SK-N-SH (cell line): ENCODE results near the gene WDR91. TPM values are rescaled to one million over a fixed set of nuclear protein-coding genes. Genes with fewer than 3 reads are reported as not detected.

Source experiments
- CTCF ChIA-PET: fragments of 300-600, 350-600 bp; formaldehyde crosslinking; extraction: SDS; loops from one replicate; lab custom pipeline; 2021; lab: Yijun Ruan, JAX
- POLR2A ChIA-PET: fragments of 350-600 bp; sonication (Branson Sonifier 250); formaldehyde crosslinking; extraction: SDS; loops from one replicate; lab custom pipeline; 2020; ENCODE audit warnings: antibody characterized with exemption, inconsistent platforms; lab: Yijun Ruan, JAX
- DNase-seq: peaks from one replicate; pipeline ENCODE4 v3.0.0; 2012
- H2AFZ ChIP-seq: fragments of 200-600 bp; sonication (generic); 2 replicates; pipeline ENCODE4 v1.8.1; 2016; ENCODE audit warnings: antibody characterized with exemption, mild to moderate bottlenecking, low read depth
- H3F3A ChIP-seq: fragments of 200-600 bp; sonication (generic); replicated peaks from 2 replicates; pipeline ENCODE3; 2016; ENCODE audit warnings: antibody characterized with exemption, mild to moderate bottlenecking; ENCODE audit not compliant: insufficient read depth
- H3K27ac ChIP-seq, 2 experiments: fragments of 200-500 bp in 1 of 2; fragments of 200-600 bp in 1 of 2; sonication (Bioruptor generic) in 1 of 2; sonication (generic), shearing (Covaris generic) in 1 of 2; 2 replicates each; pipeline versions ENCODE4 v1.5.1 to v1.6.1; 2014 to 2016; ENCODE audit warnings: low read depth in 2 of 2, inconsistent platforms in 1 of 2, low read length in 1 of 2, mild to moderate bottlenecking in 1 of 2, mixed read lengths in 1 of 2
- H3K27me3 ChIP-seq: fragments of 200-600 bp; sonication (generic), shearing (Covaris generic); 2 replicates; pipeline ENCODE4 v1.6.1; 2016; ENCODE audit warnings: mixed run types; ENCODE audit not compliant: insufficient read depth
- H3K36me3 ChIP-seq, 2 experiments: fragments of 200-500 bp in 1 of 2; fragments of 200-600 bp in 1 of 2; sonication (Bioruptor generic) in 1 of 2; sonication (generic) in 1 of 2; replicated peaks in 1 of 2; 2 replicates each; pipeline versions ENCODE3 to v1.5.1; 2014 to 2016; ENCODE audit warnings: low read length in 1 of 2, mild to moderate bottlenecking in 1 of 2; ENCODE audit not compliant: insufficient read depth in 2 of 2, control insufficient read depth in 1 of 2
- H3K4me1 ChIP-seq, 2 experiments: fragments of 200-500 bp in 1 of 2; fragments of 200-600 bp in 1 of 2; sonication (Bioruptor generic) in 1 of 2; sonication (generic), shearing (Covaris generic) in 1 of 2; 2 replicates each; pipeline versions ENCODE4 v1.5.1 to v1.6.1; 2014 to 2016; ENCODE audit warnings: low read depth in 1 of 2, low read length in 1 of 2, mixed run types in 1 of 2; ENCODE audit not compliant: insufficient read depth in 2 of 2, control insufficient read depth in 1 of 2
- H3K4me2 ChIP-seq: fragments of 200-600 bp; sonication (generic), shearing (Covaris generic); 2 replicates; pipeline ENCODE4 v1.6.1; 2017; ENCODE audit warnings: mixed run types
- H3K4me3 ChIP-seq, 2 experiments: fragments of 200-500 bp in 1 of 2; fragments of 200-600 bp in 1 of 2; sonication (Bioruptor generic) in 1 of 2; sonication (generic), shearing (Covaris generic) in 1 of 2; 2 replicates each; pipeline versions ENCODE4 v1.5.1 to v1.8.1; 2014 to 2016; ENCODE audit warnings: low read depth in 2 of 2, inconsistent platforms in 1 of 2, low read length in 1 of 2, mild to moderate bottlenecking in 1 of 2, mixed read lengths in 1 of 2, moderate library complexity in 1 of 2
- H3K79me2 ChIP-seq: fragments of 200-600 bp; sonication (generic); 2 replicates; pipeline ENCODE4 v1.8.1; 2017; ENCODE audit warnings: mild to moderate bottlenecking; ENCODE audit not compliant: insufficient read depth
- H3K9ac ChIP-seq: fragments of 200-600 bp; sonication (generic); 2 replicates; pipeline ENCODE4 v1.6.1; 2017; ENCODE audit warnings: mixed run types
- H3K9me2 ChIP-seq: fragments of 200-600 bp; sonication (generic); 2 replicates; pipeline ENCODE4 v1.6.1; 2017; ENCODE audit warnings: mixed run types
- H3K9me3 ChIP-seq: fragments of 200-600 bp; sonication (generic); 2 replicates; pipeline ENCODE4 v1.6.1; 2017; ENCODE audit warnings: mixed run types, mild to moderate bottlenecking, moderate library complexity
- H4K20me1 ChIP-seq: fragments of 200-600 bp; sonication (generic); 2 replicates; pipeline ENCODE4 v1.6.1; 2017; ENCODE audit warnings: mild to moderate bottlenecking, mixed run types; ENCODE audit not compliant: insufficient read depth
- FOSL2 ChIP-seq: IDR thresholded peaks from 2 replicates; pipeline ENCODE4 v1.4.0; 2012; ENCODE audit warnings: low read depth, mild to moderate bottlenecking, moderate library complexity, borderline replicate concordance
- MEF2A ChIP-seq: IDR thresholded peaks from 2 replicates; pipeline ENCODE4 v1.4.0; 2012; ENCODE audit warnings: low read depth, borderline replicate concordance
- NFIC ChIP-seq: IDR thresholded peaks from 2 replicates; pipeline ENCODE4 v1.4.0; 2012; ENCODE audit warnings: borderline replicate concordance
- RCOR1 ChIP-seq: fragments of 150-350 bp; IDR thresholded peaks from 2 replicates; pipeline ENCODE4 v1.6.1; 2017; ENCODE audit warnings: antibody characterized with exemption, low read length
- SIN3A ChIP-seq: IDR thresholded peaks from 2 replicates; pipeline ENCODE4 v1.6.1; 2012; ENCODE audit warnings: low read depth, mild to moderate bottlenecking, low read length, moderate library complexity, borderline replicate concordance
- YY1 ChIP-seq: IDR thresholded peaks from 2 replicates; pipeline ENCODE4 v1.4.0; 2012; ENCODE audit warnings: low read depth, mild to moderate bottlenecking
- WGBS: methylation state at CpG from one replicate; pipeline ENCODE4 v1.1.6; 2017; ENCODE audit warnings: low lambda C conversion rate; 5-methylcytosine and 5-hydroxymethylcytosine counted together
- polyA plus RNA-seq, 3 experiments: library from polyadenylated mRNA; depleted of rRNA; stranded (reverse); fragments of >200 nt; gene quantifications; 2 replicates each; pipeline ENCODE4 v1.2.3, GENCODE V29; 2012
- TF ChIP-seq, protein P1 (sequence below): IDR thresholded peaks from 2 replicates; pipeline ENCODE4; 2012
- TF ChIP-seq, protein P2 (sequence below): fragments of 150-350 bp; IDR thresholded peaks from 2 replicates; pipeline ENCODE4 v1.6.1; 2017; ENCODE audit warnings: antibody characterized with exemption, low read length, low read depth, borderline replicate concordance

WDR91 gene
- polyA plus RNA-seq, 1 of the 3 experiments (the other 2 are of a cell fraction): 8.4 TPM

DNA sequence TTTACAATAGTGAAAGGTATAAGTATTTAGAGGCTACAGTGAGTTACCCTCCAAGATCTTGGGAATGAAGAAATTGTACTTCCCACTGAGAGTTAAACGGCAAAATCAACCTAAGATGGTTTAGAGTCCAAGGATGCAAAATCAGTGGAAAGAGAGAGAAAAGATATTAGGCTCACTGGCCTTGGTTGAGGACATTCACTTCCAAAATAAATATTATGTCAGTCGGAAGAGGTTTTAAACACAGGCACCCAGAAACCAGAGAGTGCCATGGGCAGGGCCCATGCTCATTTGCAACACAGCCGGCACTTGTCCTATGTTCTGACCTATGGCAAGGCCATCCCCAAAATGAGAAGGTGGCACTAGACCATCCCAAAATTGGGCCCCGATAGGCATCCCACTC is 3.9 kb upstream of the WDR91 start:
- WGBS: 95% methylated on average over 4 of the region's 4 CpGs
- Histone ChIP-seq H2AFZ (no peak overlapping the region), H3K27ac (no peak overlapping the region), H3K4me3 (no peak overlapping the region), H4K20me1 (no peaks in the 10 kb centered on the region), H3K36me3 (no peaks in the 10 kb centered on the region), H3K79me2 (no peaks in the 10 kb centered on the region), H3K4me2 (no peak overlapping the region), H3K9me3 (no peaks in the 10 kb centered on the region), H3K27me3 (0 out of 2 replicates have a peak, but pooled peaks cover 16% of the 10 kb centered on the region), H3F3A (peaks cover 5% of the 10 kb centered on the region), H3K9ac (no peak overlapping the region), H3K9me2 (no peaks in the 10 kb centered on the region)
- no peak for DNase-seq
- POLR2A ChIA-PET: no interaction called here
- no peak for TF ChIP-seq FOSL2
- TF ChIP-seq, protein P1, sequence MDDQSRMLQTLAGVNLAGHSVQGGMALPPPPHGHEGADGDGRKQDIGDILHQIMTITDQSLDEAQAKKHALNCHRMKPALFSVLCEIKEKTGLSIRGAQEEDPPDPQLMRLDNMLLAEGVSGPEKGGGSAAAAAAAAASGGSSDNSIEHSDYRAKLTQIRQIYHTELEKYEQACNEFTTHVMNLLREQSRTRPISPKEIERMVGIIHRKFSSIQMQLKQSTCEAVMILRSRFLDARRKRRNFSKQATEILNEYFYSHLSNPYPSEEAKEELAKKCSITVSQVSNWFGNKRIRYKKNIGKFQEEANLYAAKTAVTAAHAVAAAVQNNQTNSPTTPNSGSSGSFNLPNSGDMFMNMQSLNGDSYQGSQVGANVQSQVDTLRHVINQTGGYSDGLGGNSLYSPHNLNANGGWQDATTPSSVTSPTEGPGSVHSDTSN: no peak
- TF ChIP-seq RCOR1: no peak
- TF ChIP-seq YY1: no peak
- TF ChIP-seq, protein P2, sequence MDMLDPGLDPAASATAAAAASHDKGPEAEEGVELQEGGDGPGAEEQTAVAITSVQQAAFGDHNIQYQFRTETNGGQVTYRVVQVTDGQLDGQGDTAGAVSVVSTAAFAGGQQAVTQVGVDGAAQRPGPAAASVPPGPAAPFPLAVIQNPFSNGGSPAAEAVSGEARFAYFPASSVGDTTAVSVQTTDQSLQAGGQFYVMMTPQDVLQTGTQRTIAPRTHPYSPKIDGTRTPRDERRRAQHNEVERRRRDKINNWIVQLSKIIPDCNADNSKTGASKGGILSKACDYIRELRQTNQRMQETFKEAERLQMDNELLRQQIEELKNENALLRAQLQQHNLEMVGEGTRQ: no peak
- TF ChIP-seq, all 33 proteins: peak for 0
- H3K4me1 ChIP-seq: peaks cover 0 to 6% of the 10 kb centered on the region in 2 experiments; a peak in 2 of 4 replicates
- CTCF ChIA-PET: no interaction called here

DNA sequence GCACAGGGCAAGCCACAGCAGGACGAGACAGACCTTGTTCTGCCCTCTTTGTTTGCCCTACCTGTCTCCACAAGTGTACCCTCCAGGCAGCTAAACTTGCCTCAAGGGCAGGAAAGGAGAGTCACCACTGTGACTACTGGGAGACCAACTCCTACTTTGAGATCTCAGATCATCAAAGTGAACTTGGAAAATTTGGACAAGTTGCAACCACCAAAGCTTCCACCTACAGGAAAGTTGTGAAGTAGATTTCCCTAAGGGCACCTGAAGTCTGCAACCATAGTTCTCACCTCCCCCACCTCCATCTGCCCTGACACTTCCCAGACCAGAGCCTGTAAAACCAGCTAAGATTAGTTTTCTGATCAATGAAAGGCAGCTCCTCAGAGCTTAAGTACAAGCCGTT is 2.5 kb upstream of the WDR91 start:
- ChIA-PET CTCF (interaction anchor here (0.8 to 1.1 kb wide), 3 partner anchors 42 to 65 kb away, joined by 3 read pairs; no protein-coding TSS in a partner anchor), POLR2A (interaction anchor here (0.7 kb wide), 1 partner anchor 22 kb away, joined by 3 read pairs; no protein-coding TSS in a partner anchor)
- H4K20me1 ChIP-seq: no peaks in the 10 kb centered on the region
- H3F3A ChIP-seq: peaks cover 5% of the 10 kb centered on the region
- H3K4me3 ChIP-seq: no peak overlapping the region
- DNase-seq: no peak
- 0 out of 2 replicates have a peak, but pooled peaks cover 10% of the 10 kb centered on the region for H3K27me3 ChIP-seq
- H3K4me1 ChIP-seq: peaks cover 0 to 6% of the 10 kb centered on the region in 2 experiments; a peak in 2 of 4 replicates
- TF ChIP-seq SIN3A (no peak), YY1 (no peak), MEF2A (no peak), NFIC (no peak)
- no peaks in the 10 kb centered on the region for H3K36me3 ChIP-seq
- no peak overlapping the region for H3K27ac ChIP-seq
- no peaks in the 10 kb centered on the region for H3K9me3 ChIP-seq
- H3K9me2 ChIP-seq: no peaks in the 10 kb centered on the region
- no peak overlapping the region for H2AFZ ChIP-seq
- H3K9ac ChIP-seq: no peak overlapping the region
- 74% methylated on average over 2 of the region's 2 CpGs for WGBS
- H3K79me2 ChIP-seq: no peaks in the 10 kb centered on the region
- H3K4me2 ChIP-seq: no peak overlapping the region
